RWPE2 (cell line): ENCODE data around the gene DOCK3.
A peak's percentile ranks its signal among the peaks of the same experiment; 100 is the strongest.
"Not testable (repeated sequence)": the region's sequence is repeated elsewhere in the genome, so short reads cannot be mapped to it uniquely, and the experiment has no call there.

Source experiments
- ATAC-seq: fragments of 200-7000 bp; cut with Tn5 transposase; 3 replicates; pipeline ENCODE4 v1.9.1; 2021; ENCODE audit warnings: low read depth
- DNase-seq: peaks from one replicate; pipeline ENCODE4 v3.0.0-alpha.2; 2020; ENCODE audit warnings: low spot score
- H3K27ac ChIP-seq: fragments of 450-650 bp; 2 replicates; pipeline ENCODE4 v1.5.1; 2017; ENCODE audit warnings: mild to moderate bottlenecking; ENCODE audit not compliant: poor library complexity, severe bottlenecking
- H3K27me3 ChIP-seq: fragments of 250-450 bp; sonication (Bioruptor Pico); 2 replicates; pipeline ENCODE4 v1.5.1; 2021; ENCODE audit warnings: mild to moderate bottlenecking, moderate library complexity; ENCODE audit not compliant: insufficient read depth, poor library complexity, severe bottlenecking
- H3K36me3 ChIP-seq: fragments of 250-450 bp; sonication (Bioruptor Pico); 2 replicates; pipeline ENCODE4 v1.5.1; 2020; ENCODE audit warnings: low read depth, mild to moderate bottlenecking, moderate library complexity
- H3K4me1 ChIP-seq: fragments of 250-450 bp; sonication (Bioruptor Pico); 2 replicates; pipeline ENCODE4 v1.5.1; 2021; ENCODE audit warnings: mild to moderate bottlenecking, moderate library complexity; ENCODE audit not compliant: insufficient read depth, poor library complexity, severe bottlenecking
- H3K4me3 ChIP-seq: fragments of 250-450 bp; sonication (Bioruptor Pico); 2 replicates; pipeline ENCODE4 v1.5.1; 2021; ENCODE audit warnings: mild to moderate bottlenecking, moderate library complexity; ENCODE audit not compliant: severe bottlenecking
- H3K9me3 ChIP-seq: fragments of 250-450 bp; sonication (Bioruptor Pico); 2 replicates; pipeline ENCODE4 v1.5.1; 2021; ENCODE audit warnings: mild to moderate bottlenecking, moderate library complexity; ENCODE audit not compliant: severe bottlenecking
- CTCF ChIP-seq: fragments of 450-650 bp; IDR thresholded peaks from one replicate; pipeline ENCODE4 v1.5.1; 2017; ENCODE audit warnings: mild to moderate bottlenecking, moderate library complexity; ENCODE audit not compliant: poor library complexity, severe bottlenecking

The DOCK3 gene

GRCh38 chr3:50950591-50950990, 275.9 kb downstream of the DOCK3 start:
- peaks cover 12% of the 10 kb centered on the region for H3K27me3 ChIP-seq
- H3K27ac ChIP-seq = no peak overlapping the region
- DNase-seq = no peak
- ATAC-seq = no peak
- H3K4me1 ChIP-seq = no peaks in the 10 kb centered on the region
- no peak for TF ChIP-seq CTCF
- no peaks in the 10 kb centered on the region for H3K9me3 ChIP-seq
- no peak overlapping the region for H3K4me3 ChIP-seq
- H3K36me3 ChIP-seq = no peaks in the 10 kb centered on the region

- Histone ChIP-seq H3K36me3 (no peaks in the 10 kb centered on the region), H3K4me1 (no peaks in the 10 kb centered on the region), H3K4me3 (no peak overlapping the region), H3K27me3 (peaks cover 12% of the 10 kb centered on the region), H3K27ac (no peak overlapping the region), H3K9me3 (no peaks in the 10 kb centered on the region)
- ATAC-seq = no peak
- TF ChIP-seq CTCF = no peak
- no peak for DNase-seq
Measured at GRCh38 chr3:50953825-50954414, 279.2 kb downstream of the DOCK3 start.

- no peaks in the 10 kb centered on the region for H3K4me1 ChIP-seq
- H3K9me3 ChIP-seq = no peaks in the 10 kb centered on the region
- H3K4me3 ChIP-seq = no peak overlapping the region
- H3K36me3 ChIP-seq = no peaks in the 10 kb centered on the region
- H3K27me3 ChIP-seq = peaks cover 32% of the 10 kb centered on the region
- ATAC-seq = no peak
- no peak for DNase-seq
- TF ChIP-seq CTCF = no peak
- no peak overlapping the region for H3K27ac ChIP-seq
Measured at GRCh38 chr3:50961386-50961785, 286.7 kb downstream of the DOCK3 start.

- no peak overlapping the region for H3K27ac ChIP-seq
- H3K4me1 ChIP-seq = no peaks in the 10 kb centered on the region
- peak; percentile 87 for TF ChIP-seq CTCF
- peak; percentile 71 for ATAC-seq
- H3K36me3 ChIP-seq = no peaks in the 10 kb centered on the region
- DNase-seq = no peak
- H3K27me3 ChIP-seq = no peaks in the 10 kb centered on the region
- H3K9me3 ChIP-seq = no peaks in the 10 kb centered on the region
- no peak overlapping the region for H3K4me3 ChIP-seq
Measured at GRCh38 chr3:50971487-50971924, 296.8 kb downstream of the DOCK3 start.

GRCh38 chr3:50972029-50972428, 297.3 kb downstream of the DOCK3 start:
- Histone ChIP-seq H3K27ac (no peak overlapping the region), H3K36me3 (no peaks in the 10 kb centered on the region), H3K4me3 (no peak overlapping the region), H3K9me3 (no peaks in the 10 kb centered on the region), H3K27me3 (no peaks in the 10 kb centered on the region), H3K4me1 (no peaks in the 10 kb centered on the region)
- no peak for DNase-seq
- no peak for TF ChIP-seq CTCF
- 0 out of 3 replicates have a peak, but pooled peaks have one; percentile 10 for ATAC-seq

- H3K27me3 ChIP-seq = peaks cover 21% of the 10 kb centered on the region
- H3K27ac ChIP-seq, H3K4me3 ChIP-seq, H3K4me1 ChIP-seq, ATAC-seq, DNase-seq, H3K36me3 ChIP-seq, H3K9me3 ChIP-seq: not testable (repeated sequence)
Measured at GRCh38 chr3:50978586-50978985, 303.9 kb downstream of the DOCK3 start.
